NCI-H1930 (cell line): ENCODE data around the gene ADGRG4.

Experiments
- DNase-seq, 2 experiments: peaks; one replicate each; lab custom pipeline; 2025; lab: John Stamatoyannopoulos, UW

The ADGRG4 gene

DNA sequence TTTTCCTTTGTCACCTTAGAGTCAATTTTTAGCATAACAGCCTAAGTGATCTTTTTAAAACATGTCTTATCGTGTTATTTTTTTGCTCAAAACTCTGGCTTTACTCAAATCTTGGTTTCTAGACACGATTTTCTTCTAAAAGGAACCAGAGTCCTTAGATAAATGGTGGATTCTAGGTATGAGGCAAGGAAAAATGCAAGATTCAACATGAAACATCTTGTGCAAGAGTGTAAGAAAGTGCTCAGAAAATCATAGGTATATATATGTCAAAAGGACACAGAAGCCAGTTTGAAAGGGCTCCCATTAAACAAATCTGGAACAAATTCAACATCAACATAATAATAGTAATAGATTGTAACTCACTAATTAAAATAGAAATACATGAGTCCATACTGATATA lies 8.1 kb upstream of the ADGRG4 start:
- no peak for DNase-seq

DNA sequence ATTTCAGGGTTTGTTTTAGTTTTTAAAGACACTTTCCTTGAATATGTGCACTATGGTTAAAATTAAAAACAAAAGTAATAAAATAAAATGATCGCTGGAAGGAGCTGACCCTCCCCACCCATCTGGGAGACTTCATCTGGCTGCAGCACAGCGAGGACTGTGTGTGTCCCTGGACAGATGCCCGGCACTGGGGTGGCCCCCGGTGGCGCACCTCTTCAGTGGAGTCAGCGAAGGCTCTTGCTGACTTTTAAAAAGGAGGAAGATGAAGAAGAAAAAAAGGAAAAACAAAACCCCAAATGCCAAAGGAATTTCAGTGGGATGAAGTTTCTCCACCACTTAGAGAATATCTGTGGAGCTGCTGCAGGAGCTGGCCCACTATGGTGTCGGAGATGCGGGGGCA lies 5.4 kb upstream of the ADGRG4 start:
- DNase-seq, result no peak

DNA sequence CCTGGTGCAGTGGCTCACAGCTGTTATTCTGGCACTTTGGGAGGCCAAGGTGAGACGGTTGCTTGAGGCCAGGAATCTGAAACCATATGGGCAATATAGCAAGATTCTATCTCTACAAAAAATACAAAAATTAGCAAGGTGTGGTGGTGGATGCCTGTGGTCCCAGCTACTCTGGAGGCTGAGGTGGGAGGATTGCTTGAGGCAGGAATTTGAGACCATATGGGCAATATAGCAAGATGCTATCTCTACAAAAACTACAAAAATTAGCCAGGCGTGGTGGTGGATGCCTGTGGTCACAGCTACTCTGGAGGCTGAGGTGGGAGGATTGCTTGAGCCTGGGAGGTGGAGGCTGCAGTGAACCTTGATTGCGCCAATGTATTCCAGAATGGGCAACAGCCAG lies 2.3 kb downstream of the ADGRG4 start:
- DNase-seq, result no peak

DNA sequence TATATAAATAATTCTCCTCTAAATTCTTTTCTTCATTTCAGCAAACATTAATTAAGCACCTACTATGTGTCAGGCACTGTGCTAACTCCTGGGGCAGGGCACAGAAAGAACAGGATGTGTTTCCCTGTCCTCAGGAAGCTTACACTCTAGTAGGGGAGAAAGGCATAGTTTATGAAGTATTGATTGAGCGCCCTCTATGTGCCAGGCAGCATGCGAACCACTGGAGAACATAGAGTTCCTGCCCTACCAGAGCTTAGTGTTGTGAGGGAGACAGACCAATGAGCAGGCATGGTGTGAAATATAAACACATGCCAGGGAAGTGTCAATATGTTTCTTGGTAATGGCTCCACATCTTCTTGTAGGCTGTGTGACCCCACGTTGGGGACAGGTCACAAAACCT lies 3.7 kb downstream of the ADGRG4 start:
- DNase-seq, result no peak

DNA sequence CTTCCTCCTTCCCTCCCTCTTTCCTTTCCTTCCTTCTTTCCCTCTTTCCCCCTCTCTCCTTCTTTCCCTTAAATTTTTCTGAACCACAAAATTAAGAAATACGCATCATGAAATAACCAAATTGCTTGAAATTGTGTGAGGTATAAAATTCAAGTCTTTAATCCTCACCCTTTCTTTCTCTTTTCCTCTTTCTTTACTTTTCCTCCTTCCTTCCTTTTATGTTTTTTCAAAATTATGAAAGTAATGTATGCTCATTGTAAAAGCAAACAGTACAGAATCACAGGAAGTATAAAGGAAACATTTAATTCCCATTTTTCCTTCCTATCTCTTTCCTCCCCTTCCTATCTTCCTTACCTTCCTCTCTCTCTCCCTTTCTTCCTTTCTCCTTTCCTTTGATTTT lies 5.4 kb downstream of the ADGRG4 start:
- DNase-seq, result no peak

DNA sequence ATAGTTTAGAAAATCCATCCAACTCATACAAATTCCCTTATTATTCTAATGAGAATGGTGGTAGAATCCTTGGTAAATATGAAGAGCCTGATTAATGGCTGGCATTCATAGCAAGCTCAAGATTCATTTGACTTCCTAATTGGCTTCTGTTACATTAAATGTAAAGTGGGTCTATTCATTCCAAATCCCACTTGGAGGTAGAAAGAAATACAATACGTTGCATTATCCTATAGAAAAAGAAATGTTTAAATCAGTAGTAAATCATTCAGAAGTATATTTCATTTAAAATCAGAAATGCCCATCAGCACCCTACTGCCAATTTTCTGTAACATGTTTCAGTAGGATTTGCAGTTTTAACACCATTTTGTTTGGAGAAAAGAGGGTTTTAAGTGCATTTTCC lies 6.7 kb downstream of the ADGRG4 start:
- no peak for DNase-seq

DNA sequence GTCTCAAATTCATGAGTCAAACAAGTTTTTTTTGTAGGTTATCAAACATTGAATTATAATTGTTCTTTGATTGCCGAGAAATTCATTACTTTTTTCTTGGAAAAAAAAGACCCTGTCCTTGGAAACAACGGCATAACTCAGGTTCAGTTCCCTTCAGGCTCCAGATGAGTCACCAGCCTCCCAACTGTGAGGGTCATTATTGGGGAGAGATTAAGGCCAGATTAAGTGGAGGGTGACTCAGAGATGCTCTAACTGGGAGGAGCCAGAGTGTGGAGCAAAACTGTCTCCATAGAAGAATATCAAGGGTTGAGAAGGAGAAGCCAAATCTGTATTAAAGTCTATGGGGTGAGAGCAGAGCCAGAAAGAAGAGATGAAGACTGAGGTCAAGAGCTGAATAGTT lies 9.6 kb downstream of the ADGRG4 start:
- DNase-seq, result no peak

DNA sequence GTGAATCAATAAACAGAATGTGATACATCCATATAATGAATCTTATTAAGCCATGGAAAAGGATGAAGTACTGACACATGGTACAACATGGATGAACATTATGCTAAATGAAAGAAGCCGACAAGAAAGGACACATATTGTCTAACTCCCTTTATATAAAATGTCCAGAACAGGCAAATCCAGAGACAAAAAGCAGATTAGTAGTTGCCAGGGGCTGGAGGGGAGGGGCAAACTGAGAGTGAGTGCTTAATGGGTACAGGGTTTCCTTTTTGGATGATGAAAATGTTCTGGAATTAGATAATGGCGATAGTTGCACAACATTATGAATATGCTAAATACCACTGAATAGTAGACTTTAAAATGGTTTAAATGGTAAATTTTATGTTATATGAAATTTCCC lies 17.4 kb downstream of the ADGRG4 start:
- DNase-seq, result no peak

DNA sequence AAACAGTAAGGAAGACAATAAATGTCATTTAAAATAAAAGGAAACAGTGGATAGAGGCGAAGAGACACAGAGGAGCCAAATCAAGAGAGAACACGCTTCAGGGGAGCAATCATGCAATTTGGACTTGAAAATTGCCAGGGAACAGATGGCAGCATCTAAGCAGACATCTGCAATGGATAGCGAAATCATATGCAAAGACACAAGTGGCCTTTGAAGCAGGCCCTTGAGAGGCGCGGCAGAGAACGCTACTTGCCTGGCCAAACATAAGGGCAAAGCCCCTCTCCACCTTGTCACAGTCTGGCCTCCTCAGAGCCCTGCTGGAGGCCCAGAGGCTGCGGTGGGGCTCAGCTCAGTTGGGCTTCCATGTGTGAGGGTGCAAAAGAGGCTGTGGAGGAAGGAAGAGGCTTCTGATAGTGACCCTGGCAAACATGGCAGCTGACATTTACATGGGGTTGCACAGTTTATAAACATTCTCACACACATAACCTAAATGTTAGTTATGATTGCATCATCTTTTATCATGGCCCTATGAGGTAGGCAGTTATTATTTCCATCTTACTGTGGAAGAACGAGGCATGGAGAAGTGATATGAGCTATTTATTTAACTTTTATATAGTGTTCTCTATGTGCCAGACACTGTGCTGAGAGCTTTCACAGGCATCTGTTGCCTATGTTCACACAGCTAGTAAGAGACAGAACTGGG lies 18.3 kb downstream of the ADGRG4 start:
- DNase-seq, result no peak

DNA sequence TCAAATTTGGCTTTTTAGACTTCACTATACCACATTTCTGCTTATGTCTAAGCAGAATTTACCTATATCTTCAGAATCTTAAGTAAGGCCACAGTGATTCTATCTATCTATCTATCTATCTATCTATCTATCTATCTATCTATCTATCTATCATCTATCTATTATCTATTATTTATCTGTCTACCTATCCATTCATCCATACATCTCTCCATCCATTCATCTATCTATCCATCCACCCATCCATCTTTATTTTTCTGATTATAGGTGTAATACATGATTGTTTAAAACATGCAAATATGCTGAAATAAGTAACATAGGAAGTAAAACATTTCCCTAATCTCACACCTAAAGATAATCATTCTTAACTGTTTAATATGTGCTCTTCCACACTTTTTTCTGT lies 18.8 kb downstream of the ADGRG4 start:
- no peak for DNase-seq

DNA sequence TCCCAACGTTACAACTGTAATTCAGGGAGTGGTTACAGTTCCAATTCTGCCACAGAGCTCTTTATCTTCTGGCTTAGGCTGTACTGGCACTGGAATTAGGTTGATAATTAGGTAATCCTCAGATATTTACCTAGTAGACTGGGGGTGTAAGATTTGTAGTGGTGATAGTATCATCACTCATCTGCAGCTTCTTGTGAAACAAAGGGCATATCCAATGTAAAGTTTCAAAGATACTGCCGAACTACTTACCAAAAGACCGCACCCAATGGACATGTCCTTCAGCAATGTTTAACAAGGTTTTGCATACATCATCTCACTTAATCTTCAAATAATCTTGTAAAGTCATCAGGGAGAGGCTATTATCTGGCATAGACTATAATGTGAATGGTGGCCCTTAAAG lies 20.8 kb downstream of the ADGRG4 start:
- DNase-seq, result no peak

DNA sequence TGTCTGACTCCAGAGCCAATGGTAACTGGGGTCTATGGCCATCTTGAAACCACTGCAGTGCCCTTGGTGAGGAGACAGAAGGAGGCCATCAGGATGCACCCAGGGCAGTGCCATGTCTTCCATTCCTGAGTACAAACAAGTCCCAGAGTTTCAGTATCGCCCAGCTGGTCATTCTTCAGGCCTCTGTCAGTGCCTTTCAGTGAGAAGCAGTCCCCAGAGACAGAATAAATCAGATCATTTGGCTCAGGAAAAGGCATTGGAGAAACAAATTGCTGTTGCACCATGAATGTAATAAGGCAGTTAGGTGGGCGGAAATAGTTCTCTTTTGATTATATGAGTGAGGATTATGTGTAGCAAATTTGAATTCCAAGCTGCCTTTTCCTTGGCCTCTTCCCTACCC lies 21.3 kb downstream of the ADGRG4 start:
- DNase-seq, result no peak

DNA sequence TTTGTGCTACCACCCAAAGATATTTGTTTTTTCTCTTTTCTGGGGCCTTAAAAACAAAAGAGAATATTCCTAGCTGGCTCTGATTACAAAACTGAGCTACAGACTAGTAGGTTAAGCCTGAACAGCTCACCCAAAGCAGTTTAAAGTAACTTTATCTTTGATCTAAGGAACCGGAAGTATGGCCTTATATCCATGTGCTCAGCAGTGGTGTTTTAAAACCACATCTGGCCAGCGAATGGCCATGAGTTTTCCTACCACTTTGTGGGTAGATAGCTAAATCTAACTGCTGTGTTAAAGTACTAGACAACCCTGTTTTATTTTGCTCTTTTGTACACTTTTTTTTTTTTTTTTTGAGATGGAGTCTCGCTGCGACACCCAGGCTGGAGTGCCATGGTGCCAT lies 24.6 kb downstream of the ADGRG4 start:
- DNase-seq, result no peak

DNA sequence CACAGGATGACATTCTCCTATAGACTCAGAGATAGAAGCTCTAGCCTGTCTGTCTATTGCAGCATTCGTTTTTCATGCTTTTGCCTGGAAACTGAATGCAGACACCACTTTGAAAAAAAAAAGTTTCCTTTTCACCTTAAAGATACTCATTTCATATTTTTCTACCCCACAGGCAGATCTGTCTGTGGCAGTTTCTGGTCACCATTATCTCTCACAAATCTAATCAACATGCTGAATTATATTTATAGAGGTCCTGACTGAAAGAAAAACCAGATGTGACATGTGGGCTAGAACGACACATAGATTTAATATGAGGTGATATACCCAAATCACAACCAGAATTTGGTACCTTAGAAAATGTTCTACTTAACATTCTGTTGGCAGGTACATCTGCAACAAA lies 28.2 kb downstream of the ADGRG4 start:
- no peak for DNase-seq

DNA sequence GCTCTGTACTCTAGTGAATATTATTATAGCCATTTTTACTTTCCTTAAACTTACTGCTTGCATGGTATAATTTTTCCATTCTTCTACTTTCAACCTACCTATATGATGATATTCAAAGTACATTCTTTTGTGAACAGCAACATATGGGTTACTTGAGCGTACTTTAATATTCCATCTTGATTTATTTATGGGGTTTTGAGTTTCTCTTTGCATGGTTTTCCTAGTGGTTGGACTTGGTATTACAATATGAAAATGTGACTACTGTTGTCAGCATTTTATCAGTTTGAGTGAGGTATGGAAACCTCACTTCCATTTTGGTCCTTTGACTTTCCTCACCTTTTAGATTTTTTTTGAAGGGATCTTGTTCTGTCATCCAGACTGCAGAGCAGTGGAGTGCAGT lies 35.9 kb downstream of the ADGRG4 start:
- DNase-seq, result no peak

DNA sequence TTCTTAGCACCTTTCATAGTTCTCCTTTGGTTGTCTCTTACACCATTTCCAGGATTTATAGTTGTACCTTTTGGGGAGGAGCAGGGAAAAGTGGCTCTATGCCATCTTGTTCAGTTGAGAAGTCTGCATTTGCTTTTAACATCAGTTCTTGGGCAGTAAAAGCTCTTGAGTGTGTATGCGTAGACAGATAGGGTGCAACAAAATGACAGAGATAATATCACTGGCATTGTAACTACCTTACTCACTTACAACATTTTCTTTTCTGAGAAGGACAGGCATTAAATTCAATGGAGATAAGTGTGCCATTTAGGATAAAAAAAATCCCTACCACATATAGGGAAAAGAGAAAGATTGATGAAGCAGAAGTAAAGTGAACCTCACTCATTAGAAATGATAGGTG lies 38.9 kb downstream of the ADGRG4 start:
- DNase-seq, result no peak

DNA sequence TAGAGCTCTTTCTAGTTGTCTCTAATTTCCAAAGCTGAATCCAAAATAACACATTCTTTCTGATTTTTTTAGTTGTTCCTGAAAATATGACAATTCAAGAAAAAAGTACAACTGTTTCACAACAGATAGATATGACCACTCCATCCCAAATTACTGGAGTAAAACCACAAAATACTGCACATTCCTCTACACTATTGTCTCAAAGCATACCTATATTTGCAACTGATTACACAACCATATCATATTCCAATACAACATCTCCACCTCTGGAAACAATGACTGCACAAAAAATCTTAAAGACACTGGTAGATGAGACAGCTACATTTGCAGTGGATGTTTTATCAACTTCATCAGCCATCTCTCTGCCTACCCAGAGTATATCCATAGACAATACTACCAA lies 43.6 kb downstream of the ADGRG4 start:
- DNase-seq, result no peak

DNA sequence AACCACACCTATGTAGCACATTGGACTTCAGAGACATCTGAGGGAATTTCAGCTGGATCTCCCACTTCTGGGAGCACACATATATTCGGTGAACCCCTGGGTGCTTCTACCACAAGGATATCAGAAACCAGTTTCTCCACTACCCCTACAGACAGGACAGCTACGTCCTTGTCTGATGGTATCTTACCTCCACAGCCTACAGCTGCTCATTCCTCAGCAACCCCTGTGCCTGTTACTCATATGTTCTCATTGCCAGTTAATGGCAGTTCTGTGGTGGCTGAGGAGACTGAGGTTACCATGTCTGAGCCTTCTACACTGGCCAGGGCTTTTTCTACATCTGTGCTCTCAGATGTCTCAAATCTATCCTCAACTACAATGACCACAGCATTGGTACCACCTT lies 45.7 kb downstream of the ADGRG4 start:
- no peak for DNase-seq

DNA sequence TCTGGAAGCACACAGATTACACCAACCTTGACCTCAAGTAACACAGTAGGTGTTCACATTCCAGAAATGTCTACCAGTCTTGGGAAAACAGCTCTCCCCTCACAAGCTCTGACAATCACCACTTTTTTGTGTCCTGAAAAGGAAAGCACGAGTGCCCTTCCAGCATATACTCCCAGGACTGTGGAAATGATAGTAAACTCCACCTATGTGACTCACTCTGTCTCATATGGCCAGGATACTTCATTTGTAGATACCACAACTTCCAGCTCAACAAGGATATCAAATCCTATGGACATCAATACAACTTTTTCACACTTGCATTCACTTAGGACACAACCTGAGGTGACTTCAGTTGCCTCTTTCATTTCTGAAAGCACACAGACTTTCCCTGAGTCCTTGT lies 46.9 kb downstream of the ADGRG4 start:
- DNase-seq, result no peak

DNA sequence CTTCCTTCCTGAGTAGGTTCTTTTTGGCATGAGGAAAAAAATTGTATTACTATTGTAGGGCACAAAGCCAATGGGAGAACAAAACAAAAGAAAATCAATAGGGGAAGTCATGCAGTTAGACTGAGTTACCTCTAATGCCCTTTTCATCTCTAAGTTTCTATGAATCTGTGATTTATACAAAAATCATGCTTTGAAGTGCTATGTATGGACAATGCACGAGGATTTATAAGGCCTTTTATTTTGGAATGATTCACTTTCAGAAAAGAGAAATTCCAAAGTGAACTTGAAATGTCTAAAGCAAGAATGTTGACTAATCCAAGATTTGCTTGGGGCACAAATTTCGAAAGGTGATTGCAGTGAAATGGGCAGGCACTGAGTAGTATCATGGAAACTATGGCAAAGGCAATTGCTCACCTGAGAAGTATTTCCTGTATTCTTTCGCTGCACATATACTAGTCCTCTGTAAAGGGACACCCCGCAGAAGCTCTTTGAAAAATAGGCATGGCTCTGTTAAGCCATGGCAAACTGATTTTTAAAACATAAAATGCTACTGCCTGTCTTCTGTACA lies 52.8 kb downstream of the ADGRG4 start:
- no peak for DNase-seq

DNA sequence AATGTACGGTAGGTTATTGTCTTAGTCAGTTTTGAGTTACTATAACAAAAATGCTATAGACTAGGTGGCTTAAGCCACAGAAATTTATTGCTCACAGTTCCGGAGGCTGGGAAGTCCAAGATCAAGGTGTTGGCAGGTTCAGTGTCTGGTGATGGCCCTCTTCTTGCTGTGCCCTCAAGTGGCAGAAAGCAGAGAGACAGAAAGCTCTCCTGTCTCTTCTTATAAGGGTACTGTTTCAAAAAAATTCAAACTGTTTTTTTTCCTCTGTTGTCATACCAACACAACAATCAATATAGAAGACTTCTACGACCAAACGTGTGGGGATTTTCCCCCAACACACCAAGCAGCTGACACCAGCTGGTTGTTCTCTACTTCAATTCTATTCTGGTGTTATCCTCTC lies 53.4 kb downstream of the ADGRG4 start:
- DNase-seq, result no peak

DNA sequence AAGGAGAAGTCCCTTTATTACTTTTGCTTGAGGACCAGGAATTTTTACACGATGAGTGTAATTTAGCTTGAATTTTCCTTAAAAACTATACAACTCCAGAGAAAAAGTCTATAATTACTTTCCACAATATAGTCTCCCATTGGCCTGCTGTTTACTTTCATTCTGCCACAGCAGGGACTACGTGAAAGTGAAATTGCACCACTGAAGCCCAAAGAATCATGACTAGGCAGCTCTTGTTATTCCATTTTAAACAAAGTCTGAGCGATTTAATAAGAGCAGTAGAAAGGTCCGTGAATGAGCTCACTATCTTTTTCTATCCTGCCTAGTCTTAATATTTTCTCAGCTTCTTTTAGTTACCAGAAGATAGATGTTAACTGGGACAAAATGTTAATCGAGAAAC lies 68.6 kb downstream of the ADGRG4 start:
- DNase-seq, result no peak

DNA sequence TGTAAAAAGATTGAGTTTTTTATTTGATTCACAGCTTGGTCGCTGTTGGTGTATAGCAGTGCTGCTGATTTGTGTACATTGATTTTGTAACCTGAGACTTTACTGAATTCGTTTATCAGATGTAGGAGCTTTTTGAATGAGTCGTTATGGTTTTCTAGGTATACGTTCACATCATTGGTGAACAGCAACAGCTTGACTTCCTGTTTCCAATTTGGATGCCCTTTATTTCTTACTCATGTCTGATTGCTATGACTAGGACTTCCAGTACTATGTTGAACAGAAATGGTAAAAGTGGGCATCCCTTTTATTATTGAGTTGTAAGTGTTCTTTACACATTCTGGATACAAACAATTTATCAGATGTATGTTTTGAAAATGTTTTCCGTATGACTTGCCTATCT lies 76.0 kb downstream of the ADGRG4 start:
- no peak for DNase-seq

DNA sequence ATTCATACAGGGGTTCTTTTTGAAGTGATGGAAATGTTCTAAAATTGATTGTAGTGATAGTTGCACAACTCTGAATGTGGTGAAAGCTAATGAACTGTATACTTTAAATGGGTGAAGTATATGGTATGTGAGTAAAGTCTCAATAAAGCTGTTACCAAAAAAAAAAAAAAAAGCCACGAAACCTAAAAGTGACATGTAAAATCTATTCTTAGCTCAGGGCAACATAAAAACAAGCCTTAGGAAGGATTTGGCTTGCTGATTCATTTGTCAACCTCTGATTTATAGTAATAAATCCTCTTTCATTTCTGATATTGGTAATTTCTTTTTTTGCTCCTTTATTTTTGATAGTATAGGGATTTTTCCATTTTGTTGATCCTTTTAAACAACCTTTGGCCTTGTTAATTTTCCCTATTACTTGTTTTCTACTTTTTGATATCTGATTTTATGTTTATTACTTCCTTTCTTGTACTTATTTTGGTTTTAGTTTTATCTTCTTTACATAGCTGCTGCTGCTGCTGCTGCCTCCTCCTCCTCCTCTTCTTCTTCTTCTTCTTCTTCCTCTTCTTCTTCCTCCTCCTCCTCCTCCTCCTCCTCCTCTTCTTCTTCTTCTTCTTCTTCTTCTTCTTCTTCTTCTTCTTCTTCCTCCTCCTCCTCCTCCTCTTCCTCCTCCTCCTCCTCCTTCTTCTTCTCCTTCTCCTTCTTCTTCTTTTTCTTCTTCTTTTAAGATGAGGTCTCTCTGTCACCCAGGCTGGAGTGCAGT lies 79.4 kb downstream of the ADGRG4 start:
- DNase-seq, result no peak
